NCI-H146 treated with DMSO at 0.1 percent for 48 hours (cell line): ENCODE measurements around the gene RPTOR.

ENCODE experiments used
- DNase-seq: peaks from one replicate; lab custom pipeline; 2025; ENCODE audit not compliant: unreplicated experiment; lab: John Stamatoyannopoulos, UW

The RPTOR gene

GRCh38 chr17:80664217-80664790, 119.7 kb downstream of the RPTOR start:
- DNase-seq: no peak

GRCh38 chr17:80665792-80666191, 121.2 kb downstream of the RPTOR start:
- no peak for DNase-seq

GRCh38 chr17:80666867-80667266, 122.2 kb downstream of the RPTOR start:
- DNase-seq: no peak

DNA sequence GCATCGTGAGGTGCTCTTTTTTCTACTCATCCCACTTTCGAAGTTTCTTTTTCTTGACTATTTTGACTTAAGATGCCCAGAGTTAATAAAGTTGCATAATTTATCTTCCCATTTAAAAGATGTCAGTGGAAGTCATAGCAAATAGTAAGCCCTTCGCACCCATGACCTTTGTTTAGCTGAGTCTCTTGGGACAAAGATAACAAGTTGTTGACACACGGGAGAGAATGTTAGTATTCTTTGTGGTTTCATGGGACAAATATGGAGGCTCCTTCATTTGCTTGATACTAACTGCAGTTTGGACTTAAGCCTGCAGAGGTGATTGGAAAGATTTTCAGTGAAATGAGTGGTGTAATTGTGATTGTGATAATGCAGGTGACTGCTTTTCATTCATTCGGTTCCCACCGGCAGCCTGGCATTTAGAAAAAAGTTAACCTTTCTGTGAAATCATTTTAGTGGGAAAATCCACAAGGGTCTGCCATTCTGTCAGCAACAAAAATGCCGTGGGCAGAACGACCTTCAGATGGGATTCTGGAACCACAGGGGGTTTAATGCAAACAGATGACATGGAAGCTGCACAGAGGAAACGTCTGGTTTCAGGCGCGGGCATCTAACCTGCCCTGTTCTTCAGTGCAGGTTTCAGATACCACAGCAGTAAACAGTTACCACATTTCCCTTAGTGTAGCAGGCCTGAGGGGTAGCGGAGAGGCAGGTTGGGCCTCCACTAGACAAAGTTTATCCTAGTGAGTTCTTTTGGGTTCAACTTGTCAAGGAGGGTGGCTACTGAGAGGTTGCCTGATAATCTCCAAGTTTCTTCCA, 123.0 kb downstream of the RPTOR start:
- DNase-seq: no peak

DNA sequence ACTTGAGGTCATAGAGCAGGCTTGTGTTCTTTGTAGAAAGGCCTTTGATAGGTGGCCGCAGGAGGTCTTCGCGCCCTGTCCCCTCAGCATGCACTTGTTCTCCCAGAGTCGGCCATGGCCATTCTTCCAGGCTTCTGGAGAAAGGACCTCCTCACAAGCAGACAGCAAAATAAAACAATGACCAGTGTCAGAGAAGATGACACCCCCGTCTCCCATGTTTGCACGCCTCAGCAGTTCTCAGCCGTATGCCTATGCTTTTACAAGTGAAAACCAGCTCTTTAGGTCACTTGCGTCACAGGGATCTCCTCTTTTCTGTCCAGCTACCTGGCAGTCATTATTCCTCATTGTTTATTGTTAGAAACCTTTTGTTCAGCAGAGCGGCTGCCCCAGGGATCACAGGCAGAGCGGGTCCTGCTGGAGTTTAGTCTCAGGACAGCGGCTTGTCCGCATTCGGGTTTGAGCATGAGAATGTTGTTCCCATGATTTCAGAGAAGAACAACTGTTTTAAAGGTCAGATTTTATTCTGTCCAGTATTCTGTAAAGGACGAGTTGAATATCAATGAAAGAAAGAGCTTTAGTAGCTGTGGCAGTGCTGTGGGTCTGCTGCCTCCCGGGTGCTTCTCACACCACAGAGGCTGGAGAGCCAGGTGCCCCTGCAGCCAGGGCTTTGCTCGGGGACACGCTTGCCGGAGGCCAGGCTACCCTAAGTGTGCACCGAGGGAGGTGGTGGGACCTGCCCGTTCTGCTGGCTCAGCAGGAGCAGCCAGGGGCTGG, 123.9 kb downstream of the RPTOR start:
- DNase-seq: no peak

- peak; percentile 11 for DNase-seq
Measured at GRCh38 chr17:80671039-80671824, 126.6 kb downstream of the RPTOR start.

DNA sequence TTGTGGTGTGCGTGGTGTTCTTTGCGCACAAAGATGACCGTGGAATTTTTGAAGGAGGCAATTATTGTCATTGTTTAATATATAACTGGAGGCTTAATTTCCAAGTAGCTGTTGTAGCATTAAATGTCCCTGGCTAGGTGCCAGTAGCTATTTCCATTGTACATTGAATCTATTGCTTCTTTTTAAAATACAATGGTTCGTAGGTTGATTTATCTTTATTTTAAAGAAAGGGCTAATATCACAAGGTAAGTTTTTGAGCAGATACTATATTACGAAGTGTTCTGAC, 127.1 kb downstream of the RPTOR start:
- no peak for DNase-seq

DNA sequence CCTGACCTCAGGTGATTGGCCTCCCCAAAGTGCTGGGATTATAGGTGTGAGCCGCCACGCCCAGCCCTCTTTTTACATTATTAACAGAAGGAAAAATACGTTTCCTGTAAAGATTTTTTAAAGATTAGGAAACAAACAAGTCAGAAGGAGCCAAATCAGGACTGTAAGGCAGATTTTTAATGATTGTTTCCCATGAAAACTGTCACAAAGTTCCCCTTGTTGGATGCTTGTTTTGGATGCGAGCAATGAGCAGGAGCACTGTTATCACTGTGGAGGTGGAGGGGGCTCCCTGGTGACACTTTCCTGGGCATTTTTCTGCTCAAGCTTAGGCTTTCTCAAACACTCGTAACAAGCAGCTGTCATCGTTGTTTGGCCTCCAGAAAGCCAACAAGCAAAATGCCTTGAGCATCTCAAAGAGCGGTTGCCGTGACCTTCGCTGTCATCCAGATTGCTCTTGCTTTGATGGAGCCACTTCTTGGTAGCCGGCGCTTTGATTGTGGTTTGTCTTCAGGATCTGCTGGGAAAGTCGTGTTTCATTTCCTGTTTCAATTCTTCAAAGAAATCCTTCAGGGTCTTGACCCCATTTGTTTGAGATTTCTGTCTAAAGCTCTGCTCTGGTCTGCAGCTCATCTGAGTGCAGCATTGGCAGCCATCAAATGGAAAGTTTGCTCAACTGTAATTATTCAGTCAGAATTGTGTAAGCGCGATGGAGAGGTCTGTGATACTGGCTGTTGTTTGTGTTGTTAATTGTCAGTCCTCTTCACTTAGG, 128.7 kb downstream of the RPTOR start:
- no peak for DNase-seq

GRCh38 chr17:80675438-80676095, 130.9 kb downstream of the RPTOR start:
- no peak for DNase-seq

GRCh38 chr17:80676096-80676466, 131.4 kb downstream of the RPTOR start:
- DNase-seq: no peak

GRCh38 chr17:80676564-80676963, 131.9 kb downstream of the RPTOR start:
- DNase-seq: no peak

DNA sequence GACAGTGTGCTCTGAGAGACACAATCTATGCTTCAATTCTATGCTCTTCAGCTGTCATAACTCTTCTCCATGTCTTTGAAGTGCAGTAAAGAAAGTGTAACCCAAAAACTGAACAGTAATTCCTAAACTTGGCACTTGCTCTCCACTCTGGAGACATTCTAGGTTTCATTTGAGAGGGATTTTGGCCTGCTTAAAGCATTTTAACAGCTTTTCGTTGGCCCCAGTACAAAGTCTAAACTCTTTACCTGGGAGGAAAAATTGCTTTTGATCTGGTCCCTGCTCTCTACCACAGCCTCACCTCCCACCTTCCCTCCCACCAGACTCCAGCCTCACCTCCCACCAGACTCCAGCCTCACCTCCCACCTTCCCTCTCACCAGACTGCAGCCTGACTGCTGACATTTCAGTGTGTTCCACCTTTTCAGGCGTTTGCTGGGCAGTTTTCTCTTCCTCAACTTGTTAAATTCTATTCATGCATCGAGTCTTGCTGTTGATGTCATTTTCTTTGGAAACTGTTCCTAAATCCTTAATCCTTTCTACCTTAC, 132.6 kb downstream of the RPTOR start:
- no peak for DNase-seq

GRCh38 chr17:80679816-80680215, 135.2 kb downstream of the RPTOR start:
- DNase-seq: no peak

GRCh38 chr17:80681215-80681614, 136.6 kb downstream of the RPTOR start:
- DNase-seq: no peak

GRCh38 chr17:80682372-80682771, 137.7 kb downstream of the RPTOR start:
- DNase-seq: no peak

GRCh38 chr17:80683625-80684104, 139.0 kb downstream of the RPTOR start:
- DNase-seq: no peak

DNA sequence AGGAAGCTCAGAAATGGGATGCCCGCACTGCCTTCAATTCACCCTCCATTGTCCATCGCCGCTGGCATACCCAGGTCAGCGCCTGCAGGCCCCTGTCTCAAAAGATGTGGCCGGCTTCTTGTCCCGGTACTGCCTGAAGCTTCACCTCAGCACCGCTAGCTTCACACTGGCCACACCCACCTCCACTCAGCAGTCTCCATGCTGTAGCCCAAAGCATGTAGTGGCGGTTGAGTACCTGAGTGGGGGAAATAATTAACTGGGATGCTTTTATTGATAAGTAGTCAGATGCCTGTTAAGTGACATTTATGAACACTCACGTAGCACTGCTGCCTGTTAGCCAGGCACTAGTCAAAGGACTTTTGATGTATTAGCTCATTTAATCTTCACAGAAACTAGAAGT, 143.2 kb downstream of the RPTOR start:
- no peak for DNase-seq

DNA sequence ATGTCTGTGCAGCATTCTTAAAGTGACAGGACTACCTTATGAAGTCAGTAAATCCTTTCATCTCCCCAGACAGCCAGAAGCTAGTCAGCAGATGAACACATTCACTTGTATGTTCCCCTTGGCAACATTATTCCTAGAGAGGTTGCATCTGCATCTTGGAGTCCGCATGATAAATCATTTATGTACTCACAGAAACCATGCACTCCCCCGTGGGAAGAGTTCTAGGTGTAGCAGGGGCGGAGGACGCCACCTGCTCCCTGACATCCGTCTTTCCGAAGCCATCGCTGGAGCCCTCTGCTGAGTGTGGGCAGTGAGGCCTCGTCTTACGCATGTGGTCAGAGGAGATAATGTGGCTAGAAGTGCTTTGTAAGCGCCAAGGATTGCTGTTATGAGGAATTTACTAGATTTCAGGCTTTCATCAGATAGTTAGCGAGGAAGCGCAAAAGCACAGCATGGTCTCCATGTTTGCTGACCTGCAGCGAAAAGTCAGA, 144.5 kb downstream of the RPTOR start:
- no peak for DNase-seq

DNA sequence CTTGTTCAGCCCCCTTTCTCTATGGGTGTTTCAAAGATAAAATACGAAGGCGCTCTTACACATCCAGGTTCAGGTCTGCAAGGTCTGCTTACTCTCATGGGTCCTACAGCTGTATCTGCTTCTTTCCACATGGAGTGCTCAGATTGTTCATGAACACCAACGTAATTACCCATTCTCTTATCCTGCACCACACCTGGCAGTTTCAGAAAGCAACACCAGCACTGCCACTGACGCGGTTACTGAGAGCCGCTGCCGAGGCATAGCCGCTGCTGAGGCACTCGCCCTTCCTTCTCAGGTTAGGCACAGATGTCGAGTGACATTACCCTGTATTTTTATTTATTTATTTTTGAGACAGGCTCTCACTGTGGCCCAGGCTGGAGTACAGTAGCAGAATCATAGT, 147.1 kb downstream of the RPTOR start:
- no peak for DNase-seq
